Smooth muscle cell (in vitro differentiated cells): ENCODE measurements around the gene CDK5RAP2. TPM values are rescaled to one million over a fixed set of nuclear protein-coding genes. Genes with fewer than 3 reads are reported as not detected.

ENCODE experiments used
- DNase-seq: peaks from one replicate; lab custom pipeline; 2025; ENCODE audit not compliant: unreplicated experiment; lab: John Stamatoyannopoulos, UW
- H2AFZ ChIP-seq: fragments of 200-600 bp; sonication (generic); 2 replicates; pipeline ENCODE4 v1.6.0; 2016; ENCODE audit warnings: antibody characterized with exemption, low read depth, mild to moderate bottlenecking
- H3F3A ChIP-seq: fragments of 200-600 bp; sonication (generic); 2 replicates; pipeline ENCODE4 v1.6.0; 2017; ENCODE audit warnings: antibody characterized with exemption, low read depth
- H3K27ac ChIP-seq: fragments of 200-600 bp; sonication (generic); 2 replicates; pipeline ENCODE4 v1.5.1; 2016; ENCODE audit warnings: low read depth, mild to moderate bottlenecking
- H3K27me3 ChIP-seq: fragments of 200-600 bp; sonication (generic); 2 replicates; pipeline ENCODE4 v1.6.1; 2016; ENCODE audit warnings: low read depth, mild to moderate bottlenecking
- H3K36me3 ChIP-seq: fragments of 200-600 bp; sonication (generic); 2 replicates; pipeline ENCODE4 v1.5.1; 2016; ENCODE audit warnings: low read depth
- H3K4me1 ChIP-seq: fragments of 200-600 bp; sonication (generic); 2 replicates; pipeline ENCODE4 v1.5.1; 2016; ENCODE audit warnings: low read depth
- H3K4me2 ChIP-seq: fragments of 200-600 bp; sonication (generic); 2 replicates; pipeline ENCODE4 v1.6.0; 2016; ENCODE audit warnings: mild to moderate bottlenecking
- H3K4me3 ChIP-seq: fragments of 200-600 bp; sonication (generic); 2 replicates; pipeline ENCODE4 v1.5.1; 2016; ENCODE audit warnings: mild to moderate bottlenecking
- H3K79me2 ChIP-seq: fragments of 200-600 bp; sonication (generic); 2 replicates; pipeline ENCODE4 v1.6.0; 2016; ENCODE audit warnings: low read depth, mild to moderate bottlenecking
- H3K9ac ChIP-seq: fragments of 200-600 bp; sonication (generic); 2 replicates; pipeline ENCODE4 v1.6.0; 2016; ENCODE audit warnings: low read depth
- H3K9me3 ChIP-seq: fragments of 200-600 bp; sonication (generic); replicated peaks from 2 replicates; pipeline ENCODE4 v1.5.1; 2016; ENCODE audit warnings: low read depth
- H4K20me1 ChIP-seq: fragments of 200-600 bp; sonication (generic); 2 replicates; pipeline ENCODE4 v1.6.0; 2016; ENCODE audit warnings: low read depth
- CTCF ChIP-seq: fragments of 200-600 bp; sonication (generic); IDR thresholded peaks from 2 replicates; pipeline ENCODE4 v1.5.1; 2017; ENCODE audit warnings: borderline replicate concordance, mild to moderate bottlenecking, antibody characterized with exemption; ENCODE audit not compliant: insufficient read depth, poor library complexity, severe bottlenecking
- WGBS: methylation state at CpG from one replicate; pipeline ENCODE4 v1.1.7; 2016; ENCODE audit warnings: low lambda C conversion rate; 5-methylcytosine and 5-hydroxymethylcytosine counted together
- polyA plus RNA-seq: library from polyadenylated mRNA; unstranded; fragments of >200 nt; fragmentation: Nextera tagmentation; extraction: Ambion mirVana; gene quantifications from 2 replicates; pipeline ENCODE4 v1.2.1, GENCODE V29; 2016
- total RNA-seq: library from RNA; depleted of rRNA; stranded (reverse); fragments of >200 nt; gene quantifications from 2 replicates; pipeline ENCODE4 v1.2.3, GENCODE V29; 2014

CDK5RAP2 gene
- total and polyA plus RNA-seq, 2 experiments from 2014 or later: 33.7 to 38.3 TPM

GRCh38 chr9:120392711-120393110, 187.3 kb downstream of the CDK5RAP2 start:
- Histone ChIP-seq H3K9me3 (no peaks in the 10 kb centered on the region), H3K4me3 (no peak overlapping the region), H3K9ac (no peak overlapping the region), H3K79me2 (no peaks in the 10 kb centered on the region), H3K27me3 (no peaks in the 10 kb centered on the region), H3F3A (peaks cover 9% of the 10 kb centered on the region), H3K4me2 (no peak overlapping the region), H3K36me3 (no peaks in the 10 kb centered on the region), H3K27ac (no peak overlapping the region), H4K20me1 (no peaks in the 10 kb centered on the region), H2AFZ (no peak overlapping the region), H3K4me1 (peaks cover 6% of the 10 kb centered on the region)
- DNase-seq: no peak
- 99% methylated on average over 8 of the region's 8 CpGs for WGBS
- no peak for TF ChIP-seq CTCF

GRCh38 chr9:120392245-120392644, 187.7 kb downstream of the CDK5RAP2 start:
- no peak overlapping the region for H2AFZ ChIP-seq
- H3K4me1 ChIP-seq: peaks cover 6% of the 10 kb centered on the region
- no peak overlapping the region for H3K27ac ChIP-seq
- no peaks in the 10 kb centered on the region for H3K79me2 ChIP-seq
- H3K36me3 ChIP-seq: no peaks in the 10 kb centered on the region
- no peak for TF ChIP-seq CTCF
- H3K9me3 ChIP-seq: no peaks in the 10 kb centered on the region
- WGBS: 98% methylated on average over 5 of the region's 5 CpGs
- no peaks in the 10 kb centered on the region for H4K20me1 ChIP-seq
- peaks cover 9% of the 10 kb centered on the region for H3F3A ChIP-seq
- H3K4me3 ChIP-seq: no peak overlapping the region
- no peak overlapping the region for H3K4me2 ChIP-seq
- no peak for DNase-seq
- H3K27me3 ChIP-seq: no peaks in the 10 kb centered on the region
- H3K9ac ChIP-seq: no peak overlapping the region

- 98% methylated on average over 5 of the region's 5 CpGs for WGBS
- no peak for DNase-seq
- H3K36me3 ChIP-seq: no peaks in the 10 kb centered on the region
- H3K9ac ChIP-seq: no peak overlapping the region
- no peak overlapping the region for H3K4me3 ChIP-seq
- H3K27ac ChIP-seq: no peak overlapping the region
- no peaks in the 10 kb centered on the region for H3K79me2 ChIP-seq
- H3K27me3 ChIP-seq: no peaks in the 10 kb centered on the region
- no peak for TF ChIP-seq CTCF
- no peak overlapping the region for H2AFZ ChIP-seq
- H3K9me3 ChIP-seq: no peaks in the 10 kb centered on the region
- no peak overlapping the region for H3K4me2 ChIP-seq
- H3F3A ChIP-seq: peaks cover 9% of the 10 kb centered on the region
- peaks cover 6% of the 10 kb centered on the region for H3K4me1 ChIP-seq
- H4K20me1 ChIP-seq: no peaks in the 10 kb centered on the region
These were observed 188.3 kb downstream of the CDK5RAP2 start for GRCh38 chr9:120391691-120392090.

GRCh38 chr9:120390637-120391190, 189.3 kb downstream of the CDK5RAP2 start:
- Histone ChIP-seq H3F3A (peaks cover 9% of the 10 kb centered on the region), H3K9me3 (no peaks in the 10 kb centered on the region), H3K27ac (no peak overlapping the region), H3K36me3 (no peaks in the 10 kb centered on the region), H4K20me1 (no peaks in the 10 kb centered on the region), H3K27me3 (no peaks in the 10 kb centered on the region), H3K79me2 (no peaks in the 10 kb centered on the region), H3K4me1 (peaks cover 6% of the 10 kb centered on the region), H3K4me2 (no peak overlapping the region), H3K4me3 (no peak overlapping the region), H3K9ac (no peak overlapping the region), H2AFZ (no peak overlapping the region)
- no peak for TF ChIP-seq CTCF
- 86% methylated on average over 12 of the region's 12 CpGs for WGBS
- DNase-seq: no peak
